NOMO-1 treated with DMSO at 0.1 percent for 48 hours (cell line): ENCODE results near the gene VPS37B.

ENCODE experiments used
- DNase-seq: peaks from one replicate; lab custom pipeline; 2025; ENCODE audit not compliant: unreplicated experiment; lab: John Stamatoyannopoulos, UW

VPS37B gene

GRCh38 chr12:122842505-122843405 lies 53.2 kb downstream of the VPS37B start:
- no peak for DNase-seq

GRCh38 chr12:122841544-122842321 lies 54.2 kb downstream of the VPS37B start:
- no peak for DNase-seq

GRCh38 chr12:122840580-122841513 lies 55.1 kb downstream of the VPS37B start:
- no peak for DNase-seq

GRCh38 chr12:122839907-122840554 lies 55.9 kb downstream of the VPS37B start:
- DNase-seq, result no peak

- DNase-seq, result no peak
Measured at GRCh38 chr12:122838841-122839240, 57.1 kb downstream of the VPS37B start.

- no peak for DNase-seq
Measured at GRCh38 chr12:122837306-122838265, 58.3 kb downstream of the VPS37B start.

- peak; percentile 66 for DNase-seq
Measured at GRCh38 chr12:122836027-122836921, 59.6 kb downstream of the VPS37B start.

- DNase-seq, result no peak
Measured at GRCh38 chr12:122835750-122836026, 60.2 kb downstream of the VPS37B start.

GRCh38 chr12:122834921-122835749 lies 60.8 kb downstream of the VPS37B start, which contains the start of gene HIP1R:
HIP1R (plus strand) TSS chr12:122835457; CDS start chr12:122835551, 94 bp downstream.
- DNase-seq, result no peak

- DNase-seq, result no peak
Measured at GRCh38 chr12:122834104-122834920, 61.6 kb downstream of the VPS37B start.

- peak; percentile 20 for DNase-seq
Measured at GRCh38 chr12:122830517-122831214, 65.3 kb downstream of the VPS37B start.

GRCh38 chr12:122827258-122827657 lies 68.7 kb downstream of the VPS37B start:
- no peak for DNase-seq

GRCh38 chr12:122825773-122826724 lies 69.9 kb downstream of the VPS37B start:
- DNase-seq, result no peak

GRCh38 chr12:122823429-122823828 lies 72.5 kb downstream of the VPS37B start:
- no peak for DNase-seq

GRCh38 chr12:122820838-122821271 lies 75.1 kb downstream of the VPS37B start:
- DNase-seq, result no peak
